ELF-1 (cell line): Measurements from ENCODE around the gene TSPAN16.

Experiments
- DNase-seq: peaks from one replicate; pipeline ENCODE4 v3.0.0-alpha.2; 2016; ENCODE audit warnings: low read depth, low spot score

Gene TSPAN16

DNA sequence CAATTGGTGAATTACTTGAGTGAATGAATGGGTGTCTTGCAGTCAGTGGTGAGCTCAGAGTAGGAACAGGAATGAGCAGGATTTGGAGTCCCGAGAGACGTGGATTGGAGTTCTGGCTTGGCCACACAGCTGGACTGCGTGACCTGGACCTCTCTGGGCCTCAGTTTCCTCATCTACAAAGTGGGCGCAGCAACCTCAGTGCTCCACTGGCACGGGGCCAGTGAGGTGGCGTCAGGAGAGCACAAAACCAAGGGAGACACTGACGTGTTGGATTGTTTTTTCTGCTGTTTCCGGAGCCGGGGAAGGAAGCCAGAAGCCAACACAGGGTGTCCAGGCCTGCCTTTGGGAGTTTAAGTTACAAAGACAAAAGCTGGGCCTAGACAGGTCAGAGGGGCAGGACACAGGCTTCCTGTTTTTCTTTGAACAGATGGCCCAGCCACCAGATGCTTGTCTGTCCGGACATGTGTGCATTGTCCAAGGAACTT is 27.1 kb upstream of the TSPAN16 start:
- DNase-seq: no peak

GRCh38 chr19:11269408-11269807 is 26.6 kb upstream of the TSPAN16 start:
- no peak for DNase-seq

GRCh38 chr19:11273296-11273695 is 22.7 kb upstream of the TSPAN16 start:
- no peak for DNase-seq

DNA sequence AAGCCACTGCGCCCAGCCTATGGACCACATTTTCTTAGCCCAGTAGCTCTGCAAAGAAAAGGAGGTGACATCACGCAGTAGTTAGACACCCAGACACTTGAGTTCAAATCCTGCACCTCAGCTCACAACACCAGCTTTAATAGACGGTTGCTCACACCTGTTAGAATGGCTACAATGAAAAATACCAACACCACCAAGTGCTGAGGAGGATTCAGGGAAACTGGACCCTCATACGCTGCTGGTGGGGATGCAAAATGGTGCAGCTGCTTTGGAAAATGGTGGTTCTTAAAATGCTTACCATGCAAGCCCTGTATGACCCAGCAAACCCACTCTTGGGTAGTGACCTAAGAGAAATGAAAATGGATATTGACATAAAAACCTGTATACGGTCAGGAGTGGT is 22.0 kb upstream of the TSPAN16 start:
- no peak for DNase-seq

DNA sequence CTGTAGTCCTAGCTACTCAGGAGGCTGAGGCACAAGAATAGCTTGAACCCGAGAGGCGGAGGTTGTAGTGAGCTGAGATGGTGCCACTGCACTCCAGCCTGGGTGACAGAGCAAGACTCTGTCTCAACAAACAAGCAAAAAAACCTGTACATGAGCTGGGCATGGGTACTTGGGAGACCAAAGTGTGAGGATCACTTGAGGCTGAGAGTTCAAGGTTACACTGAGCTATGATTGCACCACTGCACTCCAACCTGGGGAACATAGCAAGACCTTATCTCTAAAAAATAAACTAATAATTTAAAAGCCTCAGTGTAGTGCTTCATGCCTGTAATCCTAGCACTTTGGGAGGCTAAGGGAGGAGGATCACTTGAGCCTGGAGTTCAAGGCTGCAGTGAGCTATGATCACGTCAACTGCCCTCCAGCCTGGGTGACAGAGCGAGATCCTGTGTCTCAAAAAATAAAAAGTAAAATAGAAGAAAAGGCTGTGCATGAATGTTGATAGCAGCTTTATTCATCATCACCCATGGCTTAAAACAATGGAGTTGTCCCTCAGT is 21.4 kb upstream of the TSPAN16 start:
- DNase-seq: no peak

DNA sequence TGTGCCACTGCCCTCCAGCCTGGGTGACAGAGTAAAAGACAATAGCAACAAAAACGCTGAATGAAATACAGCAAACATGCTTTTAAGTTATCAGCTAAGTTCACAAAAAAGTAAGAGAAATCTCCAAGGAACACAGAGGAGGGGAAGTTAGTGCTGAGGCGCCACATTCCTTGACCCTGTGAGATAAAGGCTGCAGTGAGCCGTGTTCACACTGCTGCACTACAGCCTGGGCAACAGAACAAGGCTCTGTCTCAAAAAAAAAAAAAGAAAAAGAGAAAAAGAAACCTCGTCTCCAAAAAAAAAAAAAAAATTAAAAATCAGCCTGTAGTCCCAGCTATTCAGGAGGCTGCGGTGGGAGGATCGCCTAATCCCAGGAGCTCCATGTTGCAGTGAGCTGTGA is 17.3 kb upstream of the TSPAN16 start:
- DNase-seq: no peak

DNA sequence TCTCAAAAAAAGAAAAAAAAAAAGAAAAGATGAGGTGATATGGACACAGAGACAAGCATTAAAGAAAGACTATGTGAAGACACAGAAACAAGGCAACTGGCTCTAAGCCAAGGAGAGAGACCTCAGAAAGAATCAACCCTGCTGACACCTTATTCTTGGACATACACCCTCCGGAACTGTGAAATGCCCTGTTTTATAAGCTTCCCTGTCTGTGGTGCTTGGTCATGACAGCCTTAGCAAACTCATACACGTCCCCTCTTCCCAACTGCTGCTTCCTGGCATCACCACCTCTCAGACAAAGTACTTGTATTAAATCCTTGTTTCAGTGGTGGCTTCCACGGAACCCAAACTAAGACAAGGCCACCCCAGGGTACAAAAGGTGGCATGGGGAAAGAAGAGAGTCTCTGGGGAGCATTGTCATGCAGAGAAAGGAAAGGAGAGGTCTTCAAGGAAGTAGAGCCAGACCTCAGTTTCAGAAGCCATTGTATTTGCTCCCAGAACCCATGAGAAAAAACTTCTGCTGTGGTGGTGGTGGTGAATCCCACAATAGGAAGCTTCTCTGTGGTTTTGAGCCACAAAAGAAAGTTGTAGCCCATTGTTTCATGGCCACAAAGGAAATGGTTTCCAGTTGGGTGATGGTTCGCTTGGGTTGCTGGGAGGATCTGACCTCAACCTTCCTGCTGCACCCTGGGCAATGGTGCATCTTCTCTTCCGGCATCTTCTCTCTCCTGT is 16.3 kb upstream of the TSPAN16 start:
- DNase-seq: no peak

- no peak for DNase-seq
Observed at GRCh38 chr19:11281356-11282049, 14.5 kb upstream of the TSPAN16 start.

DNA sequence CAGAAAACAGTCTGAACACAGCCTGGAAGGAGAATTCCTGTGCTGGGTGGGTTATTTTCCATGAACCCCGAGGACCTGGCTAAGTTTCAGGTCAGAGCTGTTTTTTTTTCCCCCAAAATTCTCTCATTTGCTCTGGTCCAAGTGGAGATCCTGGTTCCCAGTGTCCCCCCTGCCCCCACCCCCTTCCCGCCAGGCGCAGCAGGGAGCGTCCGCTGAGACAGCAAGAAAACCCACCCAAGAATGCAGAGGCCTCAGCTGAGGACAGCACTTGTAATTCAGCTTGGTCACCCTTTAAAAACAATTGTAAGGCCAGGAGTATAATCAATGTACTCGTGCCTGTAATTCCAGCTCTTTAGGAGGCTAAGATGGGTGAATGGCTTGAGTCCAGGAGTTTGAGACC is 11.4 kb upstream of the TSPAN16 start:
- DNase-seq: no peak

DNA sequence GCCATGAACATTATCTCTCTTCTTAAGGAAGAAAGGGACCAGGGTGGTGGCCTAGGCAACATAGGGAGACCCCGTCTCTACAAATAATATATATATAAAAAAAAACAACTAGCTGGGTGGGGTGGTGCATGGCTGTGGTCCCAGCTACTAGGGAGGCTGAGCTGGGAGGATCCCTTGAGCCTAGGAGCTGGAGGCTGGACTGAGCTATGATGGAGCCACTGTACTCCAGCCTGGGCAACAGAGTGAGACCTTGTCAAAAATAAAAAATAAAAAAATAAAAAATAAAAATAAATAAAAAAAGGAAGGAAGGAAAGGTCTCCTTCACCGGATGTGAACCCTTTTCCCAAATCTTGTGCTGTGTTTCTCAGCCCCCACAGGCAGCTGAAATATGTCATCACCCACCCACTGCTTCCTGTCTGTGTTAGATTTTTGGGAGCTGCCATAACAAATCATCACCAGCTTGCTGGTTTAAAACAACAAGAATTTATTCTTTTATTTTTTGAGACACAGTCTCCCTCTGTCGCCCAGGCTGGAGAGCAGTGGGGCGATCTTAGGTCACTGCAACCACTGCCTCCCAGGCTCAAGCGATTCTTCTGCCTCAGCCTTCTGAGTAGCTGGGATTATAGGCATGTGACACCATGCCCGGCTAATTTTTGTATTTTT is 9.5 kb upstream of the TSPAN16 start:
- no peak for DNase-seq

DNA sequence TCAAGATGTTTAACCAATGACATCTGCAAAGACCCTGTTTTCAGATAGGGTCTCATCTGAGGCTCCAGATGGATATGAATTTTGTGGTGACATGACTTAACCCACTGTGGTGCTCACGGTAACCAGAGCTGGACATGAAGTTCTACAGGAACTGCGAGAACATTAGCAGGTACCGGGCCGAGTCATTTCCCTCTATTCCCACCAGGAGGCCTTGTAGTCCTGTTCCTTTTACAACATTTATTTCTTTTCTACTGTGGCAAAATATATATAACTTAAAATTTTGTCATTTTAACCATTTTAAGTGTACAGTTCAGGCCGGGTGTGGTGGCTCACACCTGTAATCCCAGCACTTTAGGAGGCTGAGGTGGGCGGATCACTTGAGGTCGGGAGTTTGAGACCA is 7.6 kb upstream of the TSPAN16 start:
- DNase-seq: no peak

- no peak for DNase-seq
Observed at GRCh38 chr19:11290256-11290655, 5.7 kb upstream of the TSPAN16 start.

- no peak for DNase-seq
Observed at GRCh38 chr19:11291415-11291814, 4.5 kb upstream of the TSPAN16 start.

- no peak for DNase-seq
Observed at GRCh38 chr19:11291991-11292390, 4.0 kb upstream of the TSPAN16 start.

DNA sequence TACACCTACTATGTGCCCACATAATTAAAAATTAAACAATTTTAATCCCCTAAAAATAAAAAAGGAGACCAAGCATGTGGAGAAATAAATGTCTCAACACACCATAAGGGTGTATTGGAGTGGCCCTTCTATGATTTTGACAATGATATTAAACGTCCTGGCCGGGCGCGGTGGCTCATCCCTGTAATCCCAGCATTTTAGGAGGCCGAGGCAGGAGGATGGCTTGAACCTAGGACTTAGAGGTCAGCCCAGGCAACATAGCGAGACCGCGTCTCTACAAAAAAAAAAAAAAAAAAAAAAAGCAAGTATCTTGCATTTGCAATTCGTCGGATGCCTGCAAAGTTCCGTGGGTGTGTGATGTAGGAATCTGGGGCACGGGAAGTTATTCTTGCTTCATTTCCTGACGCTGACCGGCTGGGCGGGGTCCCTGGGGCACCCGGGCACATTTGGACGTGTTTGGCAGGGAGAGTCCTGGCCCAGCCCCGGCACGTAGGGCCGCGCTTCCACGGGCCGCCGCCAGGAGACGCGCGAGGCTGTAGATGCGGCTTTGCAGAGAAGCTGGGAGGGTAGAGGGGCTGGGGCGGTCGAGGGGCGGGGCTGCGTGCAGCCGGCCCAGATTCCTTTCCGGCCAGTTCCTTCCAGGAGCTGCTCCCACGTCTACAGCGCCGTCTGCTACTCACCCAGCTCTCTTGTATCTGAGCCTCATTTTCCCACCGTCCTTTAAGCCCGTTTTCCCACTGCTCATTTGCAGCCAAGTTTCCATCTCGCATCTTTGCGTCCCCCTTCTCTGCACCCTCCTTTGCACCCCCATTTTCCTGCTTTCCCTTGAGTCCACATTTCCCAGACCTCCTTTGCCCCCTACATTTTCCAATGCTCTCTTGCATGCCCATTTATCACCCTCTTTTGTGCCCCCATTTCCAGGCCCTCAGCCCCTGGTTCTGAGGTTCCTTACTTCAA is 2.2 kb upstream of the TSPAN16 start:
- DNase-seq: peak; percentile 99

DNA sequence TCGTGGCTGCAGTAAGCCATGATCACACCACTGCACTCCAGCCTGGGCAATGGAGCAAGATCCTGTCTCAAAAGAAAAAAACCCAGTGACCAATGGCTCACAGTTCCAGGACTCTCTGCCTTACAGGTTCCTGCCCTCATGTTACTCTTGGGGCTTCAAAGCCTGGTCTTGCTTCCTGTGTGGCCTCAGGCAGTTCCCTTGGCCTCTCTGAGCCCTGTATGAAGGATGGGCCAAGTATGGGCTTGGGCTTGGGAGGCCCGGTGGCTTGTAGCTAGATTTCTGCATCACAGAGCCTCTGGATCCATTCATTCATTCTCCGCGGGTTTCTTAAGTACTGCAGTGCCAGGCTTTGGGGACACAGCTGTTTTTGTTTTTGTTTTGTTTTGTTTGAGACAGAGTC is 780 bp upstream of the TSPAN16 start:
- no peak for DNase-seq

DNA sequence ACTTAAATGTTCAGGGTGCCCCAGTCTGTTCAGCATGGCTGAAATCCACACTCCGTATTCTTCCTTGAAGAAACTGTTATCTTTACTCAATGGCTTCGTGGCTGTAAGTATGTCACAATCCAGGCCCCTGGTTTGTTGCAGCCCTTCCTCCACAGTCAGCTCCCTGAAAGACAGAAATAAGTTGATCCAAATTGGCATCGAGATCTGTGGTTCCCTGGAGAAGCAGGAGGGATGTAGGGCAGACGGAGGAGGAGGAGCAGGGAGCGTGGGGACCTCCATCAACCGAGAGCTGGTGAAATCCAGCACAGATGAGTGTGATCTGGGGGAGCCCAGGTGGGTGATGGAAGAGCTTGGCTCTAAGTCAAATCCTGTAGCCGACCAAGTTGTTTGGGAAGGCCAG is 304 bp downstream of the TSPAN16 start:
- no peak for DNase-seq

GRCh38 chr19:11299946-11300810 is 4.2 kb downstream of the TSPAN16 start:
- DNase-seq: no peak

DNA sequence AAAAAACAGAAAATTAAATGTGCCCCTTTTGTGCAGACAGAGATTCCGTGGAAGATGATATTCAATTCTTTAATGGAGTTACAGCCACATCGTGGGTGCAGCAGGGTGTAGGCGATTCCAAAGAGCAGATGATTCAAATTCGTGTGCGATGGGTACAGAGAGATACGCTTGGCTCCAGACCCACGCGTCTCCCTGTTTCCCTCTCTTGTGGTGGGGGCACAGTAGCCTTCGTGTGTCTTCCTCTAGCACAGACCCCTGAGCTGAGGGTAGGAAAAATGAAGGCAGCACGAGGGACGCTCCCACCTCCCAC is 4.8 kb downstream of the TSPAN16 start:
- DNase-seq: no peak

GRCh38 chr19:11304936-11305335 is 9.0 kb downstream of the TSPAN16 start:
- no peak for DNase-seq

- DNase-seq: no peak
Observed at GRCh38 chr19:11306337-11306736, 10.4 kb downstream of the TSPAN16 start.
